PC-9 (cell line): Measurements from ENCODE around the gene CYP3A4.

Experiments
- CTCF ChIP-seq: fragments of 200-600 bp; sonication (generic); conservative IDR thresholded peaks from 2 replicates; pipeline ENCODE4 v1.6.1; 2017; ENCODE audit warnings: mixed run types, antibody characterized with exemption, mild to moderate bottlenecking, moderate library complexity
- EZH2 ChIP-seq: fragments of 200-600 bp; sonication (generic); IDR thresholded peaks from 2 replicates; pipeline ENCODE4 v1.8.0; 2017; ENCODE audit warnings: antibody characterized with exemption, low read depth

- TF ChIP-seq CTCF, result no peak
- TF ChIP-seq EZH2, result no peak
Measured at GRCh38 chr7:99822731-99823718, 39.0 kb upstream of the CYP3A4 start.
